ENCODE data around the gene ZDHHC14.
"Not testable (repeated sequence)": the region's sequence is repeated elsewhere in the genome, so short reads cannot be mapped to it uniquely, and the experiment has no call there.

ZDHHC14 gene

DNA sequence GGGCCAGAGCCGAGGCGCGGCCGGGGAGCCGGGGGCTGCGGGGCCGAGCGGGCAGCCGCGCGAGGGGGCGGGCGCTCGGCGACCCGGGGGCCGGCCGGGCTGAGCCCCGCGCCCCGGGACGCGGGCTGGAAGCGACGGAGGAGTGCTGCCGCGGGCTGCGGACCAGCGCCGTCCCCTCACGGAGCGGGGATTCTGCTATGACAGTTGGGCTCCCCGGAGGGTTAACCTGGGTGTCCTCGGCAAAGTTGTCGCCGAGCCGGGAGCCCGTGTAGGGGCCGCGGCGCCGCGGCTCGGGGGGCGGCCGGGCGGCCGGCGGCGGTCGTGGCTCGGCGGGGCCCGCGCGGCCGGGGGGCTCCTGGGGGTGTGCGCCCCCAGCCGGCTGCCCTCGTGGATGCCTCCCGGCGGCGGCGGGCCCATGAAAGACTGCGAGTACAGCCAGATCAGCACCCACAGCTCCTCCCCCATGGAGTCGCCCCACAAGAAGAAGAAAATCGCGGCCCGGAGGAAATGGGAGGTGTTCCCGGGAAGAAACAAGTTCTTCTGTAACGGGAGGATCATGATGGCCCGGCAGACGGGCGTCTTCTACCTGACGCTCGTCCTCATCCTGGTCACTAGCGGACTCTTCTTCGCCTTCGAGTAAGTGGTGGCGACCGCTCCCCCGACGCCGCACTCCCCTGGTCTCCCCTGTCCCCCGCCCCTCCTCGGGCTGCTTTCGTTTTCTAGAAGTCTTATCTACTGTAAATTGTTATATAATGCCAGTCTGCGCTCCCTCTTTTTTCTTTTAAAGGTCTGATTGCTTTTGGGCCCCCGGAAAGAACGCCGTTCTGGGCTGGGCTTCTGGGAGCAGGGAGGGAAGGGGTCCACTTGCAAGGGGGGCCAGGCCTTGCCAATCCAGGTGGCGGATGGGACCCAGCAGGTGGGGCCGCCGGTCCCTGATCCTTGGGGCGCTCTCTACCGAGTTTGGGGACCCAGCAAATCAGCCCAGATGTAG is 936 bp downstream of the ZDHHC14 start:
- FAIRE-seq, result no peak

DNA sequence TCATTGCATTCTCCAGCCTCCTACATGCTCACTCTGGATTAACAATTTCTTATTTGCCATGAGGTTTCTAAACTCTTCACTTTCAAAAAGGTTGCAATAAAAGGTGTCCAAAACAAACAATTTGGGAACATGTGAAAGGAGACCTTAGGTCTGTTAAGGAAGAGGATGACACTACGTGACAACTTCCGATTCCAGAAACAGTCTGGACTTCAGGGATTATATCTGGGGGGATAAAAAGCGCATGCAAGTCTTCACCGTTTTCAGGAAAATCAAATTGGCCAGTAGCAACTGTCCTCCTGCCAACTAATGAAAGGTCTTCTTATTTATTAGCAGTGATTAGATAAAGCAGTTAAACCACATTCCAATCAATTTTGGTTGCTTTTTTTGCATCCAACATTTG is 1.8 kb downstream of the ZDHHC14 start:
- FAIRE-seq, result no peak

DNA sequence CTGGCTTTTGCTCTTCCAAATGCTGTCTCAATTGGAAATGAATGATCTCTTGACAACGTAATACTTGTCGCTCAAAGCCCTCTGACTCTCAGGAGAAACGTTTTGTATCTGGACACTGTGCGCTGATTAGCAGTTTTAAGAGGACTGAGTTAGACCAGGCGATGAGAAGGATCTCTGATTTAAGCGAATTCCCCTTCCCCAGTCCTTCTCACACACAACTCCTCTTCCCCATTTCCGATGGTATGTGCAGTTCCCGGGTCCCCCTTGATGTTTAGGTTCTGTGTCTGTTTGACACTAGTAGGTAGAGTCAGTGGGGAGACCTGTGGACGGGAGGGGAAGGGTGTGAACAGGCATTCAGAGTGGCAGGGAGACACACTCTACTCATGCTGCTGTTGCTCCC is 2.5 kb downstream of the ZDHHC14 start:
- no peak for FAIRE-seq

- FAIRE-seq, result not testable (repeated sequence)
Observed at GRCh38 chr6:157384962-157385361, 4.0 kb downstream of the ZDHHC14 start.

DNA sequence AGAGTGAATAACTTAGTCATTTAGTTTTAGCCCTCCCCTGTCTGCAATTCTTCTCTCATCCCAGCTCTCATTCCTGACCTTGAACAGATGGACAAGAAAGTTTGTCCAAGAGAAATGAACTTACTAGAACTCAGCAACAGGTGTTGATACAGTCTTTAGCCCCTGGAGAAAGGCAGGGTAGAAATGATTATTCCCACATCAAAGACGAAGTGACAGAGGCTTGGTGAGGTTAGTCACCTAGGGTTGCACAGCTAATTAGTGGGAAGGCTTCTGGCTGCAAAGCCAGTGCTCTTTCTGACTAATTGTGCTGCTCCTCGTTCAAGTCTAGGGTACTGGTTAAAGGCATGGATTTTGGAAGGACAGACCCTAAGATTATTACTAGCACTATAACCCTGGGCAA is 4.5 kb downstream of the ZDHHC14 start:
- FAIRE-seq, result no peak

DNA sequence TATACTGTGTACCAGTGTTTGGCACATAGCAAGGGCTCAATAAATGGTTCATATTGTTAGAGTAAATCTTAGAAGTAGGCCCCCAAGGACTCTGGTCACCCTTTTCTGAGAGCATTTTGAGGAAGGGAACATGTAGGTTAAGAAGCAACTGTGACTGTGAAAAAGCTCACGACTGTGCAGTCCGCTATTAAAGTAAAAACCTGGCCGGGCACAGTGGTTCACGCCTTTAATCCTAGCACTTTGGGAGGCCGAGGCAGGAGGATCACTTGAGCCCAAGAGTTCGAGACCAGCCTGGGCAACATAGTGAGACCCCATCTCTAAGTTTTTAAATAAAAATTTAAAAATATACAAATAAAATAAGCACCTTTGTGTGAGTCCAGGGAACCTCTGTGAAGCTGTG is 5.0 kb downstream of the ZDHHC14 start:
- no peak for FAIRE-seq

- FAIRE-seq, result no peak
Observed at GRCh38 chr6:157386454-157386853, 5.5 kb downstream of the ZDHHC14 start.

DNA sequence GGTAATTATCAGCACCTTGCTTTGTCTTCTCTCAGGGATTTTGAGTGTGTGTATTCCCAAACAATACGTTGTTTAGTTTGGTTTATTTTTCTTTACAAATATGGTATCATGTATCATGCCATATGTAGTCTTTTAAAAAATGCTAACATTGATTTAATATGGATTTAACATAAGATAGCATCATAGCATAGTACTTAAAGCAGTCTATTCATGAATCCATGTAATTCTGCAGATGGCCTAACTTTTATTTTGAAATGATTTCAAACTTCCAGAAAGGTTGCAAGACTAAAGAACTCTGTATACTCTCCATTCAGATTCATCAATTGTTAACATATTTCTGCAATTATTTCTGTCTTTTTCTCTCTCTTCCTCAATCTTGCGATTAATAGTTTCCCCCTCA is 7.9 kb downstream of the ZDHHC14 start:
- FAIRE-seq, result no peak

GRCh38 chr6:157390273-157391060 is 9.5 kb downstream of the ZDHHC14 start:
- no peak for FAIRE-seq

DNA sequence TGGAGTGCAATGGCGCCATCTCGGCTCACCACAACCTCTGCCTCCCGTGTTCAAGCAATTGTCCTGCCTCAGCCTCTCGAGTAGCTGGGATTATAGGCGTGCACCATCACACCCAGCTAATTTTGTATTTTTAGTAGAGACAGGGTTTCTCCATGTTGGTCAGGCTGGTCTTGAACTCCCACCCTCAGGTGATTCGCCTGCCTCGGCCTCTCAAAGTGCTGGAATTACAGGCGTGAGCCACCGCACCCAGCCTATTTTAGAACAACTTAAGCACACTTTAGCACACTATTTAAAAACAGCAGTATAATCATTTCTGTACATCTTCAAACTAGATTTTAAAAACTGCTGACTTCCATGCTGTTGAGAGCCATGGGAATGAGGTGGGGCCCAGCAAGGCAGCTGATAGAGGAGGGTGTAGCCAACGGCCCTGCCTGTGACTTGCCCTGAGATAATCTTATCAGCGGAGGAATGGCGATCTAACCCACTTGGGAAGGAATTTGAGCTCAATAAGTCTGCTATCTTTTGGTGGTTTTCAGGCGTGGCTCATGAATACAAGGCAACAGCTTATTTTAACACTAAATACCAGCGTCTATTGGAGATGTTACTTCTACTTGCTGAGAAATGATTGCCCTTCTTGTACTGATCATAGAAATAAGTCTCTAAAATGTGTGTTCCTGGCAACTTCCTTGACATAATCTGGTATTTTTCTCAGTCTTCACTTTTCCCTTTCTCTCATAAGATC is 12.1 kb downstream of the ZDHHC14 start:
- no peak for FAIRE-seq

- FAIRE-seq, result no peak
Observed at GRCh38 chr6:157393669-157394327, 12.8 kb downstream of the ZDHHC14 start.

- not testable (repeated sequence) for FAIRE-seq
Observed at GRCh38 chr6:157395199-157395598, 14.2 kb downstream of the ZDHHC14 start.

DNA sequence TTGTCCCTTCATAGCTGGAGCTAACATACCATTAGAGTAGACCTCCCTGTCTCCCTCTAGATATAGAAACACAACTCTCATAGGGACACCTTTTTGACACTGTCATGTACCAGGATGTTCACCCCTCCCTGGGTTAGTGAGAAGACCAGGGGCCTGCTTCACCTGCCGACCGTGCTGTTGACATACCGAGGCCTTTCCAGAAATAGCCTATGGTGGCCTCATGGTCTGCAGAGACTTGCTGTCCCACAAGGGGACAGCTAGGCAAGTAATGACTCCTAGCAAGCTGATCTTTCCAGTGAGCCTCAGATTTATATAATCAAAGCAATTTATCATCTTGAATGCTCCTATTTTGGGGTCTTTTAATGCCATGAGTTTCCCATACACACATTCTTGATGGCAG is 15.0 kb downstream of the ZDHHC14 start:
- no peak for FAIRE-seq

DNA sequence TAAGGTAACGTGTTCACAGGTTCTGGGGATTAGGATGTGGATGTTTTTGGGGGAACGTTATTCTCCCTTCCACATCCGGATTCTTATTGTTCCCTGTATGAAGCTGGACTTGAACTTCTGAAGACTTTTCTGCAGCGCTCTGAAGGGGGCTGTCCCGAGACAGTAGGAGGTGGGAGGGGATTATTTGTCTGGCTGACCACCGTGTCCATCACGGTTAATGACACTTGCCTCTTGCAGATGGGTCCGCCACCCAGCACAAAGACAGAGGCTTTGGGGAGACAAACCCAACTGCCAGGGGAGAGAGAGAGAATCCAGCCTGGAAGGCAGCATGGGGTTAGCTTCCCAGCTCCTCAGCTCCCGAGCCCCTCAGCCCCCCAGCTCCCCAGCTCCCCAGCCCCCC is 16.7 kb downstream of the ZDHHC14 start:
- FAIRE-seq, result no peak

GRCh38 chr6:157398151-157398550 is 17.2 kb downstream of the ZDHHC14 start:
- no peak for FAIRE-seq

DNA sequence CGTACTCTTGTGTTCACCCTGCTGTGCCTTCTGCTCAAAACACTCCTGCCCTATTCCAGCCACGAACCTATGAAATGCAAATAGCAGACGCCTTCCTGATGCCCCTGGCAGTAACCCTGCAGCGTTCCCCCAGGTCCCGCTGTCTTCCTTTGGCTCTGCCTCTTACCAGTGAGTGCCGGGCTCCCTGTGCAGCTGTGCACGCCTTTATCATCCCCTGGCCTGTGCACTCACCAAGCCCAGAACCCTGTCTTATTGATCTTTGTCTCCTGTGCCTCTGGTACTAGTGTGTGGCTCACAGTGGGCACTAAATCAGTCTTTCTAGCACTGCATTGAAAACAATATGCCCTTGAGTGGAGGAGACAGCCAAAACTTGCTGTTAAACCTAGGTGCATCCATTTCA is 19.7 kb downstream of the ZDHHC14 start:
- no peak for FAIRE-seq

DNA sequence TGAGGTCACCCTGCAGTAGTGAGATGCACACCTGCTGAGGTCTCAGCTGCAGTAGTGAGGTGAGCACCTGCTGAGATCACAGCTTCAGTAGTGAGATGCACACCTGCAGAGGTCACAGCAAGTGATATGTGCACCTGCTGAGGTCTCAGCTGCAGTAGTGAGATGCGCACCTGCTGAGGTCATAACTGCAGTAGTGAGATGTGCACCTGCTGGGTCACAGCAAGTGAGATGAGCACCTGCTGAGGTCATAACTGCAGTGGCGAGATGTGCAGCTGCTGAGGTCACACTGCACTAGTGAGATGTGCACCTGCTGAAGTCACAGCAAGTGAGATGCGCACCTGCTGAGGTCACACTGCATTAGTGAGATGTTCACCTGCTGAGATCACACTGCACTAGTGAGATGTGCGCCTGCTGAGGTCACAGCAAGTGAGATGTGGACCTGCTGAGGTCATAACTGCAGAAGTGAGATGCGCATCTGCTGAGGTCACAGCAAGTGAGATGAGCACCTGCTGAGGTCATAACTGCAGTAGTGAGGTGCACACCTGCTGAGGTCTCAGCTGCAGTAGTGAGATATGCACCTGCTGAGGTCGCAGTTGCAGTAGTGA is 20.8 kb downstream of the ZDHHC14 start:
- FAIRE-seq, result no peak

DNA sequence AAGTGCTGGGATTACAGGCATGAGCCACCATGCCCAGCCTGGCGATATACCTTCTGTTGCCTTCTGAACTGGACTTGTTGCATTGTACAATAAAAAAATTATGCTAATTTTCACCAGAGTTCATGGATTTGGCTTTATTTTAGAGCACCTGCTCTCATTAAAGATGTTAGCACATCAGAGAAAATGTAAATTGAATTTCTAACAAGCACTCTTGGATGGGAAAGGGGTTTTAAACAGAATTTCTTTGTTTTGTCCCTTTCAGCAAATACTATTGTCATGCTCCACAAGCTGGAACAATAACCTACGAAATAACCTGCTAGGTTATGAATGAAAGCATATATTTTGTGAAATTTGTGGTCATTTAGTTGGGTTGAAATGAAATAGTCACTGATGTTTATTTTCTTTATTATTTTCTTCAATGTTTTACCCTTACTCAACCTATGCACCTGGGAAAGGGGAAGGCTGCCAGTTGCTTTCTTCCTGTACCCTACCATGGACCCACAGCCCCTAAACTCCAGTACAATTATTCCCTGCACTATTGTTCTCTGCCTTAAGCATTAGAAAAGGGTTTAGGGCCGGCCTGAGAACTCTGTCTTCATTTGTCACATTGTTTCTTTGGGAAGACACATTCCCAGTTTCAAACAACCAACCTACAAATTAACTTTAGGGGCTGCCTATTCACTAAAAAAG is 22.2 kb downstream of the ZDHHC14 start:
- FAIRE-seq, result no peak

- FAIRE-seq, result no peak
Observed at GRCh38 chr6:157403686-157404051, 22.7 kb downstream of the ZDHHC14 start.

- FAIRE-seq, result no peak
Observed at GRCh38 chr6:157405986-157406385, 25.0 kb downstream of the ZDHHC14 start.

DNA sequence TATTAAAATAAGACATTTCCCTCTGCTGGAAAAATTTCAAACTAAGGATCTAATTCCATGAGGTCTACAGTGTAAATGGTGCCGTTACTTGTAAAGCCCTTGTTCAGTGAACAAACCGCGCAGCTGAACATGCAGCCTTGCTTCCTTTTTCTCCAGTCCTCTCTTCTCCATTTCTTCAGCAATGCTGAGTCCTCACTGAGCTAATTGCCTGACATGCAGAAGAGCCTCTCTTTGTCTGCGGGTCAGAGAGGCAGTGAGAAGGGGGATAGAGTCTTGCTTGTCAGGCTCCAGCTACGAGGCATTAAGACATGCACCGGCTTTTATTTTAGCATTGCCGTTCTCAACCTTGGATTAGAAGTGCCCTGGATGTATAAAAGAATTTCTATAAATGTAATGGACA is 25.7 kb downstream of the ZDHHC14 start:
- FAIRE-seq, result no peak

GRCh38 chr6:157407646-157408045 is 26.7 kb downstream of the ZDHHC14 start:
- FAIRE-seq, result no peak
